Activated T-cell treated with anti-CD3 and anti-CD28 coated beads, Interleukin-2, amount 50 U/mL, for 24 hours (primary cell): ENCODE measurements around the gene MKLN1.
"Not testable (repeated sequence)": the region's sequence is repeated elsewhere in the genome, so short reads cannot be mapped to it uniquely, and the experiment has no call there.

Experiments
- DNase-seq: peaks from one replicate; pipeline ENCODE4 v3.0.0-alpha.2; 2020
- H3K27ac Mint-ChIP-seq: 2 replicates; pipeline ENCODE4 v1.8.0; 2020; ENCODE audit warnings: mild to moderate bottlenecking, mixed read lengths
- H3K27me3 Mint-ChIP-seq: 2 replicates; pipeline ENCODE4 v1.8.0; 2020; ENCODE audit warnings: mixed read lengths
- H3K36me3 Mint-ChIP-seq: 2 replicates; pipeline ENCODE4 v1.8.0; 2020; ENCODE audit warnings: low read depth, mixed read lengths
- H3K4me1 Mint-ChIP-seq: 2 replicates; pipeline ENCODE4 v1.8.0; 2020; ENCODE audit warnings: low read depth, mixed read lengths
- H3K4me3 Mint-ChIP-seq: 2 replicates; pipeline ENCODE4 v1.8.0; 2020; ENCODE audit warnings: mild to moderate bottlenecking, moderate library complexity, mixed read lengths
- H3K9me3 Mint-ChIP-seq: 2 replicates; pipeline ENCODE4 v1.8.0; 2020; ENCODE audit warnings: mixed read lengths

MKLN1 gene

GRCh38 chr7:131425992-131426391 lies 98.3 kb downstream of the MKLN1 start:
- Mint-ChIP-seq H3K27me3 (no peaks in the 10 kb centered on the region), H3K4me3 (no peak overlapping the region), H3K36me3 (peaks cover 40% of the 10 kb centered on the region), H3K9me3 (no peaks in the 10 kb centered on the region), H3K4me1 (peaks cover 9% of the 10 kb centered on the region), H3K27ac (no peak overlapping the region)
- DNase-seq, result no peak

- DNase-seq, result not testable (repeated sequence)
These were observed 103.2 kb downstream of the MKLN1 start for GRCh38 chr7:131430826-131431225.

GRCh38 chr7:131431289-131431688 lies 103.6 kb downstream of the MKLN1 start:
- DNase-seq, result no peak
- Mint-ChIP-seq H3K4me1 (peaks cover 6% of the 10 kb centered on the region), H3K36me3 (peaks cover 61% of the 10 kb centered on the region), H3K27me3 (no peaks in the 10 kb centered on the region), H3K9me3 (no peaks in the 10 kb centered on the region), H3K27ac (no peak overlapping the region), H3K4me3 (no peak overlapping the region)

More at GRCh38 chr7:131430826-131431225, 103.2 kb downstream of the MKLN1 start:
- H3K4me1 Mint-ChIP-seq, H3K4me3 Mint-ChIP-seq, H3K9me3 Mint-ChIP-seq, H3K27ac Mint-ChIP-seq, H3K27me3 Mint-ChIP-seq: not testable (repeated sequence)
- peaks cover 58% of the 10 kb centered on the region for H3K36me3 Mint-ChIP-seq

GRCh38 chr7:131431756-131432155 lies 104.1 kb downstream of the MKLN1 start:
- Mint-ChIP-seq H3K27ac (no peak overlapping the region), H3K27me3 (no peaks in the 10 kb centered on the region), H3K36me3 (peaks cover 60% of the 10 kb centered on the region), H3K9me3 (no peaks in the 10 kb centered on the region), H3K4me1 (peaks cover 6% of the 10 kb centered on the region), H3K4me3 (no peak overlapping the region)
- no peak for DNase-seq

GRCh38 chr7:131436384-131436783 lies 108.7 kb downstream of the MKLN1 start:
- no peak for DNase-seq
- H3K27me3 Mint-ChIP-seq, result no peaks in the 10 kb centered on the region
- H3K36me3 Mint-ChIP-seq, result peaks cover 71% of the 10 kb centered on the region
- H3K4me1 Mint-ChIP-seq, result peaks cover 6% of the 10 kb centered on the region
- no peak overlapping the region for H3K4me3 Mint-ChIP-seq
- H3K9me3 Mint-ChIP-seq, result no peaks in the 10 kb centered on the region
- H3K27ac Mint-ChIP-seq, result no peak overlapping the region

GRCh38 chr7:131438969-131439368 lies 111.3 kb downstream of the MKLN1 start:
- no peak overlapping the region for H3K4me3 Mint-ChIP-seq
- H3K4me1 Mint-ChIP-seq, result peaks cover 6% of the 10 kb centered on the region
- no peak overlapping the region for H3K27ac Mint-ChIP-seq
- H3K36me3 Mint-ChIP-seq, result peaks cover 78% of the 10 kb centered on the region
- no peak for DNase-seq
- H3K9me3 Mint-ChIP-seq, result no peaks in the 10 kb centered on the region
- H3K27me3 Mint-ChIP-seq, result no peaks in the 10 kb centered on the region

- Mint-ChIP-seq H3K4me1 (no peaks in the 10 kb centered on the region), H3K4me3 (no peak overlapping the region), H3K9me3 (no peaks in the 10 kb centered on the region), H3K27me3 (no peaks in the 10 kb centered on the region), H3K36me3 (peaks cover 85% of the 10 kb centered on the region), H3K27ac (no peak overlapping the region)
- no peak for DNase-seq
These were observed 115.8 kb downstream of the MKLN1 start for GRCh38 chr7:131443496-131443895.

- H3K36me3 Mint-ChIP-seq, result peaks cover 86% of the 10 kb centered on the region
- H3K9me3 Mint-ChIP-seq, result no peaks in the 10 kb centered on the region
- H3K27me3 Mint-ChIP-seq, result no peaks in the 10 kb centered on the region
- no peaks in the 10 kb centered on the region for H3K4me1 Mint-ChIP-seq
- no peak for DNase-seq
- H3K4me3 Mint-ChIP-seq, result no peak overlapping the region
- H3K27ac Mint-ChIP-seq, result no peak overlapping the region
These were observed 117.0 kb downstream of the MKLN1 start for GRCh38 chr7:131444683-131445082.

GRCh38 chr7:131449373-131449902 lies 121.8 kb downstream of the MKLN1 start:
- H3K27ac Mint-ChIP-seq, result no peak overlapping the region
- no peak overlapping the region for H3K4me3 Mint-ChIP-seq
- H3K4me1 Mint-ChIP-seq, result no peaks in the 10 kb centered on the region
- no peaks in the 10 kb centered on the region for H3K27me3 Mint-ChIP-seq
- peaks cover 76% of the 10 kb centered on the region for H3K36me3 Mint-ChIP-seq
- H3K9me3 Mint-ChIP-seq, result no peaks in the 10 kb centered on the region
- DNase-seq, result no peak

GRCh38 chr7:131454498-131454897 lies 126.8 kb downstream of the MKLN1 start:
- H3K4me1 Mint-ChIP-seq, result no peaks in the 10 kb centered on the region
- peaks cover 70% of the 10 kb centered on the region for H3K36me3 Mint-ChIP-seq
- H3K4me3 Mint-ChIP-seq, result no peak overlapping the region
- no peaks in the 10 kb centered on the region for H3K27me3 Mint-ChIP-seq
- no peaks in the 10 kb centered on the region for H3K9me3 Mint-ChIP-seq
- H3K27ac Mint-ChIP-seq, result no peak overlapping the region
- no peak for DNase-seq

GRCh38 chr7:131455001-131455400 lies 127.3 kb downstream of the MKLN1 start:
- peaks cover 3% of the 10 kb centered on the region for H3K4me1 Mint-ChIP-seq
- H3K4me3 Mint-ChIP-seq, result no peak overlapping the region
- H3K27ac Mint-ChIP-seq, result no peak overlapping the region
- H3K9me3 Mint-ChIP-seq, result no peaks in the 10 kb centered on the region
- peaks cover 68% of the 10 kb centered on the region for H3K36me3 Mint-ChIP-seq
- H3K27me3 Mint-ChIP-seq, result no peaks in the 10 kb centered on the region
- no peak for DNase-seq

- Mint-ChIP-seq H3K4me1 (peaks cover 5% of the 10 kb centered on the region), H3K27ac (no peak overlapping the region), H3K9me3 (no peaks in the 10 kb centered on the region), H3K4me3 (no peak overlapping the region), H3K36me3 (peaks cover 71% of the 10 kb centered on the region), H3K27me3 (no peaks in the 10 kb centered on the region)
- no peak for DNase-seq
These were observed 127.9 kb downstream of the MKLN1 start for GRCh38 chr7:131455546-131455945.

- DNase-seq, result no peak
- Mint-ChIP-seq H3K9me3 (no peaks in the 10 kb centered on the region), H3K4me1 (peaks cover 5% of the 10 kb centered on the region), H3K27ac (no peak overlapping the region), H3K27me3 (no peaks in the 10 kb centered on the region), H3K4me3 (no peak overlapping the region), H3K36me3 (peaks cover 70% of the 10 kb centered on the region)
These were observed 128.7 kb downstream of the MKLN1 start for GRCh38 chr7:131456338-131456737.

GRCh38 chr7:131459256-131459655 lies 131.6 kb downstream of the MKLN1 start:
- H3K9me3 Mint-ChIP-seq, result no peaks in the 10 kb centered on the region
- H3K27ac Mint-ChIP-seq, result no peak overlapping the region
- H3K4me3 Mint-ChIP-seq, result no peak overlapping the region
- no peaks in the 10 kb centered on the region for H3K27me3 Mint-ChIP-seq
- peaks cover 5% of the 10 kb centered on the region for H3K4me1 Mint-ChIP-seq
- DNase-seq, result no peak
- peaks cover 77% of the 10 kb centered on the region for H3K36me3 Mint-ChIP-seq

GRCh38 chr7:131462059-131462458 lies 134.4 kb downstream of the MKLN1 start:
- Mint-ChIP-seq H3K36me3 (peaks cover 75% of the 10 kb centered on the region), H3K27ac (no peak overlapping the region), H3K9me3 (no peaks in the 10 kb centered on the region), H3K27me3 (no peaks in the 10 kb centered on the region), H3K4me3 (no peak overlapping the region), H3K4me1 (peaks cover 5% of the 10 kb centered on the region)
- DNase-seq, result no peak

GRCh38 chr7:131462715-131463114 lies 135.0 kb downstream of the MKLN1 start:
- not testable (repeated sequence) for DNase-seq, H3K4me3 Mint-ChIP-seq, H3K27me3 Mint-ChIP-seq, H3K9me3 Mint-ChIP-seq, H3K4me1 Mint-ChIP-seq, H3K27ac Mint-ChIP-seq
- peaks cover 77% of the 10 kb centered on the region for H3K36me3 Mint-ChIP-seq
